ENCODE measurements around the gene IMPDH1.

DNA sequence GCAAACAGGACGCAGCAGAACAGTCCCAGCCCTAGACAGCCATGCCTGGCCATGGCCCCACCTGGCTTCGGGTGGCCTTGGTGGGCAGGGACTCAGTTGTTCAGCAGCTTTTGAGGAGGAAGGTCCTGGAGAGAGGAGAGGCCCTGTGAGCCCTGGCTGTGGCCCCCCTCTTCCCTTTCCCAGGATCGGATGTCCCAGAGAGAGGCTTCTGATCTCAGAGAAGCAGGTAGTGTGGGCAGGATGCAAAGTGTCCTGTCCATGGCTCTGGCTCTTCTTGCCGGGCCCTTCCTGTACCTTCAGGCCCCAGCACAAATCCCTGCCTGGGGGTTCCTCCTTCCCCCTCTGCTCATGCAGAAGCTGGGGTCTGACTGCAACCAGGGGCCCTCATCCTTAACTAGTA, 49.8 kb downstream of the IMPDH1 start:
- TF ChIP-seq, protein P1, sequence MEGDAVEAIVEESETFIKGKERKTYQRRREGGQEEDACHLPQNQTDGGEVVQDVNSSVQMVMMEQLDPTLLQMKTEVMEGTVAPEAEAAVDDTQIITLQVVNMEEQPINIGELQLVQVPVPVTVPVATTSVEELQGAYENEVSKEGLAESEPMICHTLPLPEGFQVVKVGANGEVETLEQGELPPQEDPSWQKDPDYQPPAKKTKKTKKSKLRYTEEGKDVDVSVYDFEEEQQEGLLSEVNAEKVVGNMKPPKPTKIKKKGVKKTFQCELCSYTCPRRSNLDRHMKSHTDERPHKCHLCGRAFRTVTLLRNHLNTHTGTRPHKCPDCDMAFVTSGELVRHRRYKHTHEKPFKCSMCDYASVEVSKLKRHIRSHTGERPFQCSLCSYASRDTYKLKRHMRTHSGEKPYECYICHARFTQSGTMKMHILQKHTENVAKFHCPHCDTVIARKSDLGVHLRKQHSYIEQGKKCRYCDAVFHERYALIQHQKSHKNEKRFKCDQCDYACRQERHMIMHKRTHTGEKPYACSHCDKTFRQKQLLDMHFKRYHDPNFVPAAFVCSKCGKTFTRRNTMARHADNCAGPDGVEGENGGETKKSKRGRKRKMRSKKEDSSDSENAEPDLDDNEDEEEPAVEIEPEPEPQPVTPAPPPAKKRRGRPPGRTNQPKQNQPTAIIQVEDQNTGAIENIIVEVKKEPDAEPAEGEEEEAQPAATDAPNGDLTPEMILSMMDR (IDR thresholded peaks at IDR 0.05), result no peak
- TF ChIP-seq POLR2A (IDR thresholded peaks at IDR 0.05), result no peak
